Activated CD4-positive, alpha-beta T cell treated with anti-CD3 and anti-CD28 coated beads, Interleukin-2, Interleukin-6, amounts not matched to agents 100 ng/mL and 50 ng/mL, durations not matched to agents 16 hours and 8 hours (primary cell): ENCODE results near the gene RTN4.

Source experiments
- DNase-seq: peaks from one replicate; pipeline ENCODE4 v3.0.0-alpha.2; 2020

The RTN4 gene

GRCh38 chr2:54968561-54969218 is 81.6 kb downstream of the RTN4 start:
- no peak for DNase-seq

- DNase-seq: no peak
Measured at GRCh38 chr2:54967759-54968365, 82.4 kb downstream of the RTN4 start.

GRCh38 chr2:54967269-54967668 is 83.0 kb downstream of the RTN4 start:
- no peak for DNase-seq

- no peak for DNase-seq
Measured at GRCh38 chr2:54966837-54967236, 83.4 kb downstream of the RTN4 start.

GRCh38 chr2:54966165-54966832 is 84.0 kb downstream of the RTN4 start:
- DNase-seq: no peak

- no peak for DNase-seq
Measured at GRCh38 chr2:54965425-54965824, 84.8 kb downstream of the RTN4 start.

GRCh38 chr2:54964816-54965215 is 85.4 kb downstream of the RTN4 start:
- no peak for DNase-seq

- no peak for DNase-seq
Measured at GRCh38 chr2:54964271-54964670, 86.0 kb downstream of the RTN4 start.

GRCh38 chr2:54963476-54963875 is 86.8 kb downstream of the RTN4 start:
- no peak for DNase-seq

- no peak for DNase-seq
Measured at GRCh38 chr2:54962935-54963440, 87.3 kb downstream of the RTN4 start.

GRCh38 chr2:54962511-54962910 is 87.7 kb downstream of the RTN4 start:
- no peak for DNase-seq

- DNase-seq: no peak
Measured at GRCh38 chr2:54960164-54960563, 90.1 kb downstream of the RTN4 start.

- DNase-seq: no peak
Measured at GRCh38 chr2:54958717-54959371, 91.4 kb downstream of the RTN4 start.

- no peak for DNase-seq
Measured at GRCh38 chr2:54957321-54957999, 92.8 kb downstream of the RTN4 start.

GRCh38 chr2:54956111-54956627 is 94.1 kb downstream of the RTN4 start:
- no peak for DNase-seq

GRCh38 chr2:54955358-54956110 is 94.7 kb downstream of the RTN4 start:
- no peak for DNase-seq

GRCh38 chr2:54954705-54955357 is 95.4 kb downstream of the RTN4 start:
- DNase-seq: no peak

- DNase-seq: no peak
Measured at GRCh38 chr2:54954158-54954557, 96.1 kb downstream of the RTN4 start.

- DNase-seq: peak; percentile 8
Measured at GRCh38 chr2:54952978-54953456, 97.2 kb downstream of the RTN4 start.

- no peak for DNase-seq
Measured at GRCh38 chr2:54952425-54952824, 97.8 kb downstream of the RTN4 start.

GRCh38 chr2:54950811-54951210 is 99.4 kb downstream of the RTN4 start:
- no peak for DNase-seq
